ENCODE measurements around the gene CDKN2A.
"Not testable (repeated sequence)": the region's sequence is repeated elsewhere in the genome, so short reads cannot be mapped to it uniquely, and the experiment has no call there.

CDKN2A gene

GRCh38 chr9:21982391-21982790 lies 11.8 kb downstream of the CDKN2A start:
- no peak for DNase-seq

- no peak for DNase-seq
Measured at GRCh38 chr9:21976334-21976875, 17.8 kb downstream of the CDKN2A start.

GRCh38 chr9:21974722-21975409 lies 19.3 kb downstream of the CDKN2A start:
- peak; percentile 89 for DNase-seq

DNA sequence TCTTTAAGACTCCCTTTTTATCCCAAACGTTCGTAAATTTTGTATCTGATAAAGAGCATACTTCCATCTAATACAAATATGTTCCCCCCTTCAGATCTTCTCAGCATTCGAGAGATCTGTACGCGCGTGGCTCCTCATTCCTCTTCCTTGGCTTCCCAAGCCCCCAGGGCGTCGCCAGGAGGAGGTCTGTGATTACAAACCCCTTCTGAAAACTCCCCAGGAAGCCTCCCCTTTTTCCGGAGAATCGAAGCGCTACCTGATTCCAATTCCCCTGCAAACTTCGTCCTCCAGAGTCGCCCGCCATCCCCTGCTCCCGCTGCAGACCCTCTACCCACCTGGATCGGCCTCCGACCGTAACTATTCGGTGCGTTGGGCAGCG lies 19.9 kb downstream of the CDKN2A start:
- DNase-seq, result peak; percentile 62

GRCh38 chr9:21972361-21972760 lies 21.8 kb downstream of the CDKN2A start:
- DNase-seq, result no peak

DNA sequence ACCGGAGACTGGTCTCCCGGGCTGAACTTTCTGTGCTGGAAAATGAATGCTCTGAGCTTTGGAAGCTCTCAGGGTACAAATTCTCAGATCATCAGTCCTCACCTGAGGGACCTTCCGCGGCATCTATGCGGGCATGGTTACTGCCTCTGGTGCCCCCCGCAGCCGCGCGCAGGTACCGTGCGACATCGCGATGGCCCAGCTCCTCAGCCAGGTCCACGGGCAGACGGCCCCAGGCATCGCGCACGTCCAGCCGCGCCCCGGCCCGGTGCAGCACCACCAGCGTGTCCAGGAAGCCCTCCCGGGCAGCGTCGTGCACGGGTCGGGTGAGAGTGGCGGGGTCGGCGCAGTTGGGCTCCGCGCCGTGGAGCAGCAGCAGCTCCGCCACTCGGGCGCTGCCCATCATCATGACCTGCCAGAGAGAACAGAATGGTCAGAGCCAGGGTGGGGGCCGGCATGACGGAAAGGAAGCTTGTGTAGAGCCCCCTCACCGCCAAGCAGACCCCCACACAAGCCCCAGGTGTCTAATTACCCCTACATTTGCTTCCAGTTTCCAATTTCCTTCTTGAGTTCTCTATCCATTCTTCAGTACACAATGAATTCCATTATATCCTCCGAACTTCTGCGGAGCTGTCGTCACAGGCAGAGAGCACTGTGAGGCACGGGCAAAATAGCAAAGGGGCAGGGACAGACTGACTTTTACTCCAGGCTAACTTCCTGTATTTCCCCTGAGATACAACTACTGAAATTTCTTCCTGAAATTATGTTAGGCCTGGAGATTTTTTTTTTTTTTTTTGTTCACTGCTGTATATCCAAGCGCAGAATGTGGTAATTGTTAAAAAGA lies 23.2 kb downstream of the CDKN2A start:
- DNase-seq, result no peak

DNA sequence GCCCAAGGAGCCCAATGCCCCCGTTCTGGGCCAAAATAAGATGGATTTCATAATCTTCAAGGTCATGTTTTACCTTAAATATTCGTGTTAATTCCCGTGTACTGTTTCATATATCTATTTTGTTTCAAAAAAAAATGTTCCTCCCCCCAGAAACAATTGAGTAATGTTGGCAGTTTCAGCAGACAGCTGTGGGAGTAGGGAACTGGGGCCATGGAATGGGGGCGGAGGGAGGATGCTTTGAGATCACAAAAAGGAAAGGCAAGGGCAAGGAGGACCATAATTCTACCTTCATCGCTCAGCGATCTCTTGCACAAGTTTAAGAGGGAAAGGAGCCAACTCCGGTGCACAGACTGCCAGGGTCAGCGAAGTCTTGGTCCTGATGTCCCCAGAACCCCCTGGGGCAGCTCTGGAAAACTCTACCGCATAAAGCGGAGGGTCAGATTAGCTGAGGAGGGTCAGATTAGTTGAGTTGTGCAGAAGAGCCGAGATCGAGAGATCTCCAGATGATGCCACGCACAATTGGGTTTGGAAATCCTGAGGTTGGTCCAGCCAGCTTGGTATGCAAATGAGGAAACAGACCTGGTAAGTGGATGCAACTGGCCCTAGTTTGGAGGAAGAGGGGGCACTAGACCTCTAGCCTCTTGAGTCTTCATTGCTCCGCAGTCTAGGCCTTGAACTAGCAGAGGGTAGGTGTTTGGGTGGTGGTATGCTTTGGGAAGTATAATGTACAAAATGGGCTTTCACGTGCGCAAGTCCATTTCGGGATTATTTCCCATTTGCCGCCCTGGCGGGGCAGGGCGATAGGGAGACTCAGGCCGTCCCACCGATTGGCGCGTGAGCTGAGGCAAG lies 24.0 kb downstream of the CDKN2A start:
- no peak for DNase-seq

DNA sequence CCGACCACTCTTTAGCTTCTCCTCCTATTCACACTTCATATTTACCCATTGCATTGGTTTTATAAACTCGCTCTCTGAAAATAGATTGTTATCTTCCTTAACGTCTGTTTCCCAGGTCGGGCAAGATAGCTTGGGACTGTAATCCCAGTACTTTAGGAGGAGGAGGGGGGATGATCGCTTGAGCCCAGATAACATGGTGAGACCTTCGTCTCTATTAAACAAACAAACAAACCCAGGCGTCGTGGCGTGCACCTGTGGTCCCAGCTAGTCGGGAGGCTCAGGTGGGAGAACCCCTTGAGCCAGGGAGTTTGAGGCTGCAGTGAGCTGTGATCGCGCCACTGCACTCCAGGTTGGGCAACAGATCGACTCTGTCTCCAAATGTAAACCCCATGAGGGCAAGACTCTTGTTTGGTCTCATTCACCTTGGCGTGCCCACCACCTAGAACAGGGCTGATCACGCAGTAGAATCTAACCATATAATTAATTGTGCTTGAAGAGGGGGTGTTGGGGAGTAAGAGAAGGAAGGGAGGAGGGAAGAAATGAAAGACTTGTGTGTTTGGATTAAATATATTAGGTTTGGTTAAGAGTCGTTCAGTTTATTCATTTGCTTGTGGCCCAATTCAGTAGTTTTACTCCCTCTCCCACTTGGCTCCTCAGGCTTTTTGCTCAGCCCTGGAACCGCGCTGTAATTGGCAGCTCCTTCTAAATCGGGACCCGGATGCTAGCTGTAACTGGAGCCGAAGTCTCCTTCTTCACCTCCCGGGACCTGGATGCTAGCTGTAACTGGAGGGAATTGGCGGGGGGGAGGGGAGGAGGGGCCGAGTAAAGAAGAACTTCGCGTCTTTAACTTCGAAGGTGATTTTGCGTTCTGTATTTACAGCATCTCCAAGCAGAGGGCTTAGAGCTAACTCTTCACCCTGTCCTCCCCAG lies 24.9 kb downstream of the CDKN2A start:
- DNase-seq, result no peak

DNA sequence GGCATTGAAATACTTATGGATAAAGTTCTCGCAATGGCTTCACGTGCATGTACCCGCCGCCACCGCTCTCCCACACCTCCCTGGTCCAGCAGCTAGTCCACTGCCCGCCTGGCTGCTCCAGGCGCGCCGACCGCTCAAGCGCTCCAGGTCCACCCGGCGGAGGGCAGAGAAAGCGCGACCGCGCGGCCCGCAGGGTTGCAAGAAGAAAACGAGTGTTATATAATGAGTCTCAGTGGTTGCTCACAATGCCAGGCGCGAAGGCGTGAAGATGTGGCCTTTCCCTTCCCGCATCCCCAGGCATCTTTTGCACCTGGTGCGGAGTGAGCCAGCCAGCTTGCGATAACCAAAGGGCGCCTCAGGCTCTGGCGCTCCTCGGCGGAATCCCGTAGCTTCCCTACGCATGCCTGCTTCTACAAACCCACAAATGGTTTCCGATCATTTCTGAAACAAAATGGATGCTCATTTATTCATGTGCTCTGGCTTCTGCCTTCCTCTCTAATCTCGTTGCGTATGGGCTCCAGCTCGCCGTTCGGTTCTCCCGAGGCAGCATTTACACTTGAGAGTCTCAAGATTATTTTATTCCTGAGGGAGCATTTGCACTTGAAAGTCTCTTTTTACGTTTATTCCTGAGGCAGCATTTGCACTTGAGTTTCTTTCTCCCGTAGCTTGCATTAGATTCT lies 25.7 kb downstream of the CDKN2A start:
- DNase-seq, result no peak

GRCh38 chr9:21967702-21968101 lies 26.5 kb downstream of the CDKN2A start:
- DNase-seq, result no peak

DNA sequence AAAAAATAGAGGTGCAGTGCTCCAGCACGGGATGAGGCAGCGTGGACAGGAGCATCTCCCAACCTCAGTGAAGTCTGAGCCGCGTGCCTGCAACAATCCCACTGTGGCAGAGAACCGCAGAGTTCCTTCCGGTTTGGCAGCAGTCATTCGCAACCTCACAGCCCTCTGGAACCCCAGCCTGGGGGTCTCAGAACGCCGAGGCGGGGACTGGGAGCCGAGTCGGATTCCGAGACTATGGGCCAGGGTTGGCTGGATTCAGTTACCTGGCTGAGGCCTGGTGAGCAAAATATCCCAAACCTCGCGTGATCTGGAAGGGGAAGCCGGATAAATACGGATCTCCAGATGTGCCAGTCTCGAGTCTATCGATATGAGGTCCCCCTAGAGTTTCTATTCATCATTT lies 27.0 kb downstream of the CDKN2A start:
- no peak for DNase-seq

DNA sequence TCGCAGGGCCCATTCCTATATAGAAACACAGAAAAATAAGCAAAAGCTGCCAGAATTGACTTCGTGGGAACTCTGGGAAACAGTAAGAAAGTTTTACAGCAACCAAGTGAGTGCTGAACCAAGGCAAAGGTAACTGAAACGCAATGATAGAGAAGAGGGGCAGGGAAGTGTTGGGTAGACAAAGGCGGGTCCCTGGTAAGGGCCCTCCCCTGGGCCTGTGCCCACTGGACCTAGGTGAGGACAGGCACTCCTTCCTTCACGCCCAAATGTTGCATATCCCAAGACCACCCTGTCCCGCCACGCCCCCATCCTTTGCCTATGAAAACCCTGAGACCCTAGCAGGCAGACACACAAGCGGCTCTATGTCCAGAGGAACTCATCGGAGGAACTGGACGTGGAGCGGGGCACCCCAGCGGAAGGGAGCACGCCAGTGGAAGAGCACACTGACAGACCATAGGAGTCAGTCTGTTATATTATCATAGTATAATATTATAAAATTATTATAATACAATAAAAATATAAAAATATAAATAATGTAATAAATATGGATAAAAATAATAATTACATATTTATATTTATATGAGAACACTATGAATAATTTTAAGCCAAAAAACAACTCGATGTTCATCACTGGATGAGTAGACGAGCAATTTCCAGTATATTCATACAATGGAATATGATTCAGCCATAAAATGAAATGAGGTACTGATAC lies 27.9 kb downstream of the CDKN2A start:
- DNase-seq, result no peak

DNA sequence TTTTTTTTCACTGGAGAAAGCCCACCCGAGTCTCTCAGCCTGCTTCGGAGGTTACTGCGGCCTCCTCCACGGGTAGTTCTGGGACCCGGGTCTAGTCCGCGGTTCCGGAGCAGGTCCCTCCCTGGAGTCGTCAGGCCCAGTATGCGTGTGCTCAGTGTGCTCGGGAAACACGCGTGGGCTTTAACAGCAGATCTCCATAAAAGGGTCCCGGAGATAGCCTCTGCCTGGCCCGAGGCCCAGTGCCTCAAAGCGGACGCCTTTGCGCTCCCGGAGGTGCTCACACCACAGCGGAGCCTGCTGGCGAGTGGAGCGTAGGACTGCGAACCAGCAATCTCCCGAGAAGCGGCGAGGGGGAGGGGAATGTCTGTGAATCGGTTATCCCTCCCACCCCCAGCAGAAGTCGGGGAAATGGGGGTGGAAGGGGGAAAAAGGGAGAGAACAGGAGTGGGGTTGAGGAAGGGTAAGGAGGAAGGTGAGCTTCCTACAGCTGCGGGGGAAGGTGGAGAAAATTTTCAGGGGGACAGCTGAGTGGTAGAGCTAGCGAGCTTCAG lies 28.7 kb downstream of the CDKN2A start:
- DNase-seq, result peak; percentile 85

DNA sequence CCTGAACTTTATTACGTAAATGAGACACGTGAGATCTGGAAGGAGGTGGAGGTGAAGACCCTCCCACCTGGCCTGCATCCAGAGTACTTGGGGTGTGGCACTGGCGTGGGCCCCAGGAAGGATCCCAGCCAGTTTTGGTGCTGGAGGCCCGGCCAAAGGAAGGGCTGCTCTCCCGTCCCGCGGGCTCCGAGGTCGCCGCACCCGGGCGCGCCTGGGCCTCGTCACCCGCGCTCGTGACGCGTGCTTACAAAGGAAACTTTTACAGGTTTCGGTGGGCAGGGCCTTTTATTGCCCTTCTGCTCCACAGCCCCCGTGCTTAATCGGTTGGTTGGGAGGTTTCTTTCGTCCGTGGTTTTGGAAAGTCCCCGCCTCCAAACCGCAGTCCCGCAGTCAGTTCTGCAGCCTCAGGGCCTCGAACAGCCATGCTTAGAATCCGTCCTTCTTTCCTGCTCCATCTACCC lies 29.2 kb downstream of the CDKN2A start:
- peak; percentile 71 for DNase-seq

GRCh38 chr9:21961569-21961968 lies 32.6 kb downstream of the CDKN2A start:
- no peak for DNase-seq

- not testable (repeated sequence) for DNase-seq
Measured at GRCh38 chr9:21959268-21959667, 34.9 kb downstream of the CDKN2A start.

DNA sequence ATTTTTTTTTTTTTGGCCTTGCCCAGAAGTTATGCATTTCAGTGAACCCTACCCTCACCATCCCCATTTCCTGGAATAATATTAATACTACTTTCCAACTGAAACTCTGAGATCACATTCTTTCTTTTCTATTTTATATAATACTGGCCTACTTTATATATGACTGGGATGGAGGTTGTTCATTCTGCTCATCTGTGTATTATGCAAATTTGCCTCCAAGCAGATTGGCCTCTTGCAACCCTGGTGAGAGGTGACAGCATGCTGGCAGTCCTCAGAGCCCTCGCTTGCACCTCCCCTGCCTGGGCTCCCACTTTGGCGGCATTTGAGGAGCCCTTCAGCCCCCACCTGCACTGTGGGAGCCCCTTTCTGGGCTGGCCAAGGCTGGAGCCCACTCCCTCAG lies 35.4 kb downstream of the CDKN2A start:
- no peak for DNase-seq

DNA sequence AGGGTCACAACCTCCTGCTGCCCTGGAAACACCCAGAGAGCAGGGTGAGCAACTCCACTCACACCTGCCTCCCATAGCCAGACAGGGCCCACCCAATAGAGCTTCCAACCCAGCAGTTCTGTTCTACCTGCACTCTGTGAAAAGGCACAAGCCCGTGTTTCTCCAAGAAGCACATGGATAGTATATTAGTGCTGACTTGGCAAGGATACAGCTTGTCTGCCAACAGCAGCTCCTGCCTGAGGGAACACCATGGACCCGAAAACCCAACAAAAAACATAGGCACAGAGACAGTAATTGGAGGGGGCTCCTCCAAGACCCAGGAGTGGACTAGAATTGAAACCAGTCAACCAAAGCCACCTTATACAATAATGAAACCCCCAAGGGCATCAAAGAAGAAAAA lies 48.6 kb downstream of the CDKN2A start:
- DNase-seq, result no peak

DNA sequence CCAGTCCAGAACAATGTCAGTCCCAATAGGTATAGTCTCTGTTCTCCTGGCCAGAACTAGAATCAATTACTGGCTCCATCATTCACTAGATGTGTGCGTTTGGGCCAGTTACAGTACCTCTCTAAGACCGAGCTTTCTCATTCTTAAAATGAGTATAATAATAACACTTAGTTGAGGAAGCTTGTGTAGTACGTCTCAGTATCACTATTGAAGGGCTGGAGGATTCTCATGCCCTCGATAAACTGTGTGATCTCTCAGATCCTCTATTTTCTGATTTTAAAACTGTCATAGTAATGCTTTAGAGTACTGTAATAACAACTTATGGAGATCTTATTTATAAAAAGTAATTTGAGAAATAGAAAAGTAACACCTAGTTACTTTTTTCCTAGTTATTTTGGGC lies 50.7 kb downstream of the CDKN2A start:
- DNase-seq, result no peak

DNA sequence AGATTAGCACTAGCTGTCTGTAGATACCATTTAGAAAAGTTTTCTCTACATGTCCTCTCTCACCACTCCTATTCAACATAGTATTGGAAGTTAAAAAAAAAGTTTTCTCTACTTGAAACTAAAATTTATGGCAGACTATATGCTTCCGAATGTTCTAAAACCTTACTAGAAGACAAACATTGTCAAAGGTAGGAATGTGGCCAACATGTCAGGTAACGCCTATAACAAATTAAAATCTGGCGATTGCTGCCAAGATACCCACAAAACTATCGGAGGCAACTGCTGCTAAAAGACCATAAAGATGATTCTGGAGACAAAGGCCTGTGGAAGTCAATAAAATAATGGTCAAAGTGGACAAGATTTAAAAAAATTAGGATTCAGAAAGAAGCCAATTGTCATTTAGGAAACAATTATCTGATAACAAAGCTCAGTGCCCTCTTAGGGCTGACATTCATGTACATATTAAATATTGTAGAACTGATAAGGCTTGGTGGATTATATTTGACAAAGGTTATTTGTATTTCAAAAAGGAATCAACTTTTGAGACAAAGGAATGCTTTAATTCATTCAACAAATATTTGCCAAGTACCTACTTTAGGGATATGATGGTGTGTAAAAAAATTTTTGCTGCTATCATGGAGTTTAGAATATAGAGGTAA lies 52.7 kb downstream of the CDKN2A start:
- DNase-seq, result no peak

All from OCI-M1 (cell line).